Thoracic aorta (tissue), 2 donors: Measurements from ENCODE around the gene DSG4. TPM values are rescaled to one million over a fixed set of nuclear protein-coding genes. Genes with fewer than 3 reads are reported as not detected.

Experiments
- ATAC-seq: fragments of 150-250 bp; one replicate; pipeline ENCODE4 v1.8.0; 2017; ENCODE audit warnings: low read depth; ENCODE audit not compliant: insufficient number of reproducible peaks, low FRiP score
- DNase-seq: peaks from one replicate; pipeline ENCODE4 v3.0.0-alpha.2; 2020; ENCODE audit warnings: low spot score
- H3K27ac ChIP-seq, 2 donors: fragments of 200-600 bp; sonication (generic); 1 replicate in 1 of 2; 2 replicates in 1 of 2; pipeline ENCODE4 v1.5.1; 2016; ENCODE audit warnings: mild to moderate bottlenecking in 2 of 2, moderate library complexity in 2 of 2
- H3K27me3 ChIP-seq: fragments of 200-600 bp; sonication (generic); replicated peaks from 2 replicates; pipeline ENCODE4 v1.6.0; 2016; ENCODE audit warnings: mild to moderate bottlenecking; ENCODE audit not compliant: insufficient read depth
- H3K36me3 ChIP-seq: fragments of 200-600 bp; sonication (generic); one replicate; pipeline ENCODE4 v1.5.1; 2016
- H3K4me1 ChIP-seq, 2 donors: fragments of 200-600 bp; sonication (generic); 1 replicate in 1 of 2; 2 replicates in 1 of 2; pipeline versions ENCODE4 v1.5.1 to v1.6.0; 2016; ENCODE audit warnings: low read depth in 2 of 2, mild to moderate bottlenecking in 1 of 2; ENCODE audit not compliant: control insufficient read depth in 1 of 2
- H3K4me3 ChIP-seq: fragments of 200-600 bp; sonication (generic); 2 replicates; pipeline ENCODE4 v1.5.1; 2016; ENCODE audit warnings: mild to moderate bottlenecking
- H3K9me3 ChIP-seq: fragments of 200-600 bp; sonication (generic); 2 replicates; pipeline ENCODE4 v1.5.1; 2016
- total RNA-seq, 2 donors: library from RNA; depleted of rRNA; stranded (reverse); fragments of >200 nt; gene quantifications; one replicate each; pipeline versions ENCODE4 v1.1.0 to v1.2.3, GENCODE V29; 2016
- TF ChIP-seq, protein P1 (sequence below): fragments of 200-600 bp; sonication (generic); IDR thresholded peaks from one replicate; pipeline ENCODE4 v1.5.1; 2019; ENCODE audit warnings: antibody characterized with exemption

DSG4 gene
- total RNA-seq, 2 donors from 2014 or later, result not detected

DNA sequence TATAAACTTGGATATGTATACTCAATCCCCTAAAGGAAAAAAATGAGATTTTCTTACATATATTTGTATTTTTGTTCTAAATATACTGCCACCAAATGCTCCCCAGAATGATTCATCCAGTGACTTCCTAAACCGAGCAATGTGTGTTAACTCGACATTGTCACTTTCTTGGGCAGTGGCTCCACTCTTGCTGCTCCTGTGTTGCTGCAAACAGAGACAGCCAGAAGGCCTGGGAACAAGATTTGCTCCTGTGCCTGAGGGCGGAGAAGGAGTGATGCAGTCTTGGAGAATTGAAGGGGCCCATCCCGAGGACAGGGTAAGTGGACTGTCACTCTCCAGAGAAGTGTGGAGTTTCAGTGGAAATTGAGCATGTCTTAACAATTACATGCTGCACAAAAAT lies 32.7 kb downstream of the DSG4 start:
- no peak for DNase-seq
- Histone ChIP-seq H3K27ac (no peak overlapping the region), H3K9me3 (no peaks in the 10 kb centered on the region), H3K4me1 (no peaks in the 10 kb centered on the region), H3K4me3 (no peak overlapping the region), H3K27me3 (no peaks in the 10 kb centered on the region), H3K36me3 (no peaks in the 10 kb centered on the region)
- no peak for ATAC-seq
- TF ChIP-seq, protein P1, sequence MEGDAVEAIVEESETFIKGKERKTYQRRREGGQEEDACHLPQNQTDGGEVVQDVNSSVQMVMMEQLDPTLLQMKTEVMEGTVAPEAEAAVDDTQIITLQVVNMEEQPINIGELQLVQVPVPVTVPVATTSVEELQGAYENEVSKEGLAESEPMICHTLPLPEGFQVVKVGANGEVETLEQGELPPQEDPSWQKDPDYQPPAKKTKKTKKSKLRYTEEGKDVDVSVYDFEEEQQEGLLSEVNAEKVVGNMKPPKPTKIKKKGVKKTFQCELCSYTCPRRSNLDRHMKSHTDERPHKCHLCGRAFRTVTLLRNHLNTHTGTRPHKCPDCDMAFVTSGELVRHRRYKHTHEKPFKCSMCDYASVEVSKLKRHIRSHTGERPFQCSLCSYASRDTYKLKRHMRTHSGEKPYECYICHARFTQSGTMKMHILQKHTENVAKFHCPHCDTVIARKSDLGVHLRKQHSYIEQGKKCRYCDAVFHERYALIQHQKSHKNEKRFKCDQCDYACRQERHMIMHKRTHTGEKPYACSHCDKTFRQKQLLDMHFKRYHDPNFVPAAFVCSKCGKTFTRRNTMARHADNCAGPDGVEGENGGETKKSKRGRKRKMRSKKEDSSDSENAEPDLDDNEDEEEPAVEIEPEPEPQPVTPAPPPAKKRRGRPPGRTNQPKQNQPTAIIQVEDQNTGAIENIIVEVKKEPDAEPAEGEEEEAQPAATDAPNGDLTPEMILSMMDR, result no peak

DNA sequence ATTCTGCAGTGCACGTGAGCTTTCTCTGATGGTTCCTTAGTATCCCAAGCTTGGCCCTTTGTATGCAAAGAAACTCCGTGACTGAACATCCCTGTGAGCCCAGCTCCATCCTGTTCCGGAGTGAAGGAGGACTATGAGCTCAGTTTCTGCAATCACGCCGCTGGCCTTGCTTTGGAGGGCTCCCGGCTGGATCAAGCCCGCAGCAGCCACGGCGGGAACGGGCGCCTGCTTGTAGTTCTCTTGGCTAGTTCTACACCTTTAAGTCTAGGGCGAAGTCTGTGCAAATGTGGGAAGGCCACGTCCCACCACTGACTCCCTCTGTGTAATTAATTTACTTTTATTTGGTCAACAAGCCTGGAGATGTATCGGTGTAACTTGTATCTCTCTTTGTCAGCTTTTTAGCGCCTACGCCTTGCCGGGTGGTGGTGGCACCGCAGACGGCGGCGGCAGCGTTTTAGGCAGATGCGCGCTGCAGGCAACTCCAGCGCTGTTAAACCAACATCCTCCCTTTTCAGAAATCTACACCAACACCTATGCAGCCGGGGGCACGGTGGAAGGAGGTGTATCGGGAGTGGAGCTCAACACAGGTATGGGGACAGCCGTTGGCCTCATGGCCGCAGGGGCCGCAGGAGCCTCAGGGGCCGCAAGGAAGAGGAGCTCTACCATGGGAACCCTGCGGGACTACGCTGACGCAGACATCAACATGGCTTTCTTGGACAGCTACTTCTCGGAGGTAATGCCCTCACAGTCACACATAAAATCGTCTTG lies 34.3 kb downstream of the DSG4 start:
- Histone ChIP-seq H3K4me1 (no peaks in the 10 kb centered on the region), H3K27me3 (no peaks in the 10 kb centered on the region), H3K9me3 (no peaks in the 10 kb centered on the region), H3K36me3 (no peaks in the 10 kb centered on the region), H3K27ac (no peak overlapping the region), H3K4me3 (no peak overlapping the region)
- TF ChIP-seq, protein P1, result no peak
- DNase-seq (no peak), ATAC-seq (no peak)

DNA sequence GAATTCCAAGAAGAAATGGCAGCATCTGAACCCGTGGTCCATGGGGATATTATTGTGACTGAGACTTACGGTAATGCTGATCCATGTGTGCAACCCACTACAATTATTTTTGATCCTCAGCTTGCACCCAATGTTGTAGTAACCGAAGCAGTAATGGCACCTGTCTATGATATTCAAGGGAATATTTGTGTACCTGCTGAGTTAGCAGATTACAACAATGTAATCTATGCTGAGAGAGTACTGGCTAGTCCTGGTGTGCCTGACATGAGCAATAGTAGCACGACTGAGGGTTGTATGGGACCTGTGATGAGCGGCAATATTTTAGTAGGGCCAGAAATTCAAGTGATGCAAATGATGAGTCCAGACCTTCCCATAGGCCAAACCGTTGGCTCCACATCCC lies 36.6 kb downstream of the DSG4 start:
- TF ChIP-seq, protein P1, result no peak
- no peak for ATAC-seq

DNA sequence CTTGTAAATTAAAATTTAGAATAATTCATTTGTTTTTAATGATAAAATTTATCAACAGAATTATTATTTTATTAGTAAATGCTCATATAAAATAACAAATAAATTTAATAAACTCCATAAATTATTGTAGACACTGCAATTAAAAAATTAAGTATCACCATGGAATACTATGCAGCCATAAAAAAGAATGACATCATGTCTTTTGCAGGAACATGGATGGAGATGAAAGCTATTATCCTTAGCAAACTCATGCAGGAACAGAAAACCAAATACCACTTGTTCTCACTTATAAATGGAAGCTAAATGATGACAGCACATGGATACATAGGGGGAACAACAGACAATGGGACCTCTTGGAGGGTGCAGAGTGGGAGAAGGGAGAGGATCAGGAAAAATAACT lies 41.3 kb downstream of the DSG4 start:
- Histone ChIP-seq H3K4me1 (no peaks in the 10 kb centered on the region), H3K27me3 (no peaks in the 10 kb centered on the region), H3K27ac (no peak overlapping the region), H3K36me3 (no peaks in the 10 kb centered on the region), H3K9me3 (no peaks in the 10 kb centered on the region), H3K4me3 (no peak overlapping the region)
- TF ChIP-seq, protein P1, result no peak
- DNase-seq (no peak), ATAC-seq (no peak)

More for the DNA sequence above, 36.6 kb downstream of the DSG4 start:
- no peak for DNase-seq
- no peak overlapping the region for H3K4me3 ChIP-seq
- no peaks in the 10 kb centered on the region for H3K36me3 ChIP-seq
- no peak overlapping the region for H3K27ac ChIP-seq
- H3K9me3 ChIP-seq, result no peaks in the 10 kb centered on the region
- H3K27me3 ChIP-seq, result no peaks in the 10 kb centered on the region
- H3K4me1 ChIP-seq, result no peaks in the 10 kb centered on the region

DNA sequence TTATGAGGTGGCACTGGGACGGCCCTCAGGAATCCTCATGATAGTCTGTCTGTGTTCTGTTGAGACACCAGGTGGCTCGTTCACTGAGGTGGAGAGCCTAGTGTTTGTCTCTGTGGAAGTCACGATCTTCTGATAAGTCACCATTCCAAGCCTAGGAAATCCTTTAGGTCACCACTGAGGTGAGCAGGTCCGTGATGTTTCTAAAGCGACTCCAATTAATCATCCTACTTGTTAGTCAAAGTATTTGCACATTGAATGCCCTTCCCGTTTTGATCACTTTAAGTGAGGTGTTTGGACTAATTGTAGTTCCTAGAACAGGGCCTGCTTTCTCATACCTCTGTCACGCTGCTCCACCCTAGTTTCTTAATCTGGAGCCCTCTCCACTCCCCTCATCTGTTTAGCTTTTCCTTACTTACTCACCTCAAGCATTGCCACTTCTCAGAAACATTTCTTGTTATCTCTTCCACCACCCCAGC lies 42.9 kb downstream of the DSG4 start:
- no peak for ATAC-seq
- TF ChIP-seq, protein P1, result no peak

More for the DNA sequence above, 42.9 kb downstream of the DSG4 start:
- Histone ChIP-seq H3K27ac (no peak overlapping the region), H3K4me3 (no peak overlapping the region), H3K27me3 (no peaks in the 10 kb centered on the region), H3K9me3 (no peaks in the 10 kb centered on the region), H3K4me1 (no peaks in the 10 kb centered on the region), H3K36me3 (no peaks in the 10 kb centered on the region)
- DNase-seq, result no peak
